ENCODE measurements around the gene TACR2.
"Not testable (repeated sequence)": the region's sequence is repeated elsewhere in the genome, so short reads cannot be mapped to it uniquely, and the experiment has no call there.

TACR2 gene

GRCh38 chr10:69456880-69457693 is 40.4 kb upstream of the TACR2 start:
- no peak overlapping the region for H3K27ac Mint-ChIP-seq
- no peak for DNase-seq (ENCODE audit: low spot score)
- no peaks in the 10 kb centered on the region for H3K9me3 Mint-ChIP-seq
- H3K4me3 Mint-ChIP-seq: no peak overlapping the region
- no peaks in the 10 kb centered on the region for H3K36me3 Mint-ChIP-seq (ENCODE audit: low read depth)
- H3K27me3 Mint-ChIP-seq (ENCODE audit: low read depth): peaks cover 8% of the 10 kb centered on the region
- H3K4me1 Mint-ChIP-seq (ENCODE audit: low read depth): no peaks in the 10 kb centered on the region

- H3K4me3 Mint-ChIP-seq: no peak overlapping the region
Measured at GRCh38 chr10:69455006-69455763, 38.5 kb upstream of the TACR2 start.

GRCh38 chr10:69453795-69454194 is 37.1 kb upstream of the TACR2 start:
- no peak overlapping the region for H3K27ac Mint-ChIP-seq
- DNase-seq (ENCODE audit: low spot score): no peak
- no peaks in the 10 kb centered on the region for H3K9me3 Mint-ChIP-seq
- H3K4me1 Mint-ChIP-seq (ENCODE audit: low read depth): peaks cover 6% of the 10 kb centered on the region
- no peaks in the 10 kb centered on the region for H3K36me3 Mint-ChIP-seq (ENCODE audit: low read depth)
- peaks cover 15% of the 10 kb centered on the region for H3K27me3 Mint-ChIP-seq (ENCODE audit: low read depth)
- no peak overlapping the region for H3K4me3 Mint-ChIP-seq

More at GRCh38 chr10:69455006-69455763, 38.5 kb upstream of the TACR2 start:
- no peak for DNase-seq (ENCODE audit: low spot score)
- Mint-ChIP-seq H3K27me3 (ENCODE audit: low read depth) (peaks cover 12% of the 10 kb centered on the region), H3K4me1 (ENCODE audit: low read depth) (peaks cover 3% of the 10 kb centered on the region), H3K27ac (no peak overlapping the region), H3K36me3 (ENCODE audit: low read depth) (no peaks in the 10 kb centered on the region), H3K9me3 (no peaks in the 10 kb centered on the region)

DNA sequence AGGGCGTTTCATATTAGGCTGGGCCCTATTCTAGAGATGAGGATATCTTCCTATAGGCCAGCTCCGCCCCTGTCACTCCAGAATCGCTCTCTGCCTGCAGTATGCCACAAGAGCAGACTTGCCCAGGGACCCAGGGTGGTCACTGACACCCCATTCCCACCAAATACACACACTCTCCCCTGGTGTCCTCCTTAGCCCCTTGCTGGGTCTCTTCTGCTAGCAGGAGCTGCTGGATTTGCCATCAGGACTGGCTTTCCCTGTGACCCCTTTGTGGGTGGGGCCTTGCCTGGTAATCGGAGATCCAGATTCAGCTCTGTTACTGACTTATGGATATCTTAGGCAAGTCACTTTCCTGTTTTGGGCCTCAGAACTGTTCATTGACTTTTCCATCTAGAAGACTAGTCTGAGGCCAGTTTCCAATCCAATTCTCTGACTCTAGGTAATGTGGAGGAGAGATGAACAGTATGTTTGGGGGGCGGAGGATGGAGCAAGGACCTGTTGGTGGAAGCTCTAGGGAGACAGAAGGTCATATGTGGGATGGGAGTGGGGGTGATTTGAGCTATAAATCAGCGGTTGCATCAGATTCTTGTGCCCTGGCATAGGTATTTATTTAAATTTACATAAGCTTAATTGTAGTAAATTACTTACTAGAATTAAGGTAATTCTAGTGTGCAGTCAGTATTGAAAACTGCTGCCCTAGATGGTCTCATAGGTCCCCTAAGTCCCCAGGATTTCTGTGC is 36.1 kb upstream of the TACR2 start:
- Mint-ChIP-seq H3K4me3 (peak overlapping the region; percentile 88), H3K4me1 (ENCODE audit: low read depth) (peaks cover 6% of the 10 kb centered on the region)

DNA sequence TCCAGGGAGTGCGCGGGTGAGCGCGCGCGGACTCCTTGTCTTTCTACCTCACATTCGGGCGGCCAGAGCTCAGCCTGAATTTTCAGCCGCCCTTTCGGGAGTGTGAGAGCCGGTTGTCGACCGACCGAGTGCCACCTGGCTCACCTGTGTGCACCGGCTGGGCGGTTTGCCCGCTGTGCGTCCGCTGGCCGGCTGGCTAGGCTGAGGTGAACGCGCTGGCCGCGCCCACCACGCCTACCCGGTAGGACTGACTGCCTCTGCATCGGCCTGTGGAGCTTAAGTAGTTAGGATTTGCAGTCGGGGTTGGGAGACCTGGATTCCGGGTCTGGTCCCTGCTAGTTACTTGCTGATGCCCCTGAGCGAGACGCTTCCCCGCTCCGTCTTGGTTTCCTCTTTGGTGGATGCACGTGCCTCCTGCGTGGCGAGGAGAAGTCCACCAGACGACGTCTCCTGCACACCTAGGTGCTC is 35.1 kb upstream of the TACR2 start:
- H3K9me3 Mint-ChIP-seq: no peaks in the 10 kb centered on the region
- peaks cover 20% of the 10 kb centered on the region for H3K27me3 Mint-ChIP-seq (ENCODE audit: low read depth)
- peak overlapping the region; percentile 88 for H3K4me3 Mint-ChIP-seq
- DNase-seq (ENCODE audit: low spot score): no peak
- peaks cover 6% of the 10 kb centered on the region for H3K4me1 Mint-ChIP-seq (ENCODE audit: low read depth)
- H3K36me3 Mint-ChIP-seq (ENCODE audit: low read depth): no peaks in the 10 kb centered on the region
- no peak overlapping the region for H3K27ac Mint-ChIP-seq

More for the DNA sequence above, 36.1 kb upstream of the TACR2 start:
- H3K27ac Mint-ChIP-seq: no peak overlapping the region
- peaks cover 20% of the 10 kb centered on the region for H3K27me3 Mint-ChIP-seq (ENCODE audit: low read depth)
- H3K36me3 Mint-ChIP-seq (ENCODE audit: low read depth): no peaks in the 10 kb centered on the region
- no peaks in the 10 kb centered on the region for H3K9me3 Mint-ChIP-seq
- DNase-seq (ENCODE audit: low spot score): no peak

DNA sequence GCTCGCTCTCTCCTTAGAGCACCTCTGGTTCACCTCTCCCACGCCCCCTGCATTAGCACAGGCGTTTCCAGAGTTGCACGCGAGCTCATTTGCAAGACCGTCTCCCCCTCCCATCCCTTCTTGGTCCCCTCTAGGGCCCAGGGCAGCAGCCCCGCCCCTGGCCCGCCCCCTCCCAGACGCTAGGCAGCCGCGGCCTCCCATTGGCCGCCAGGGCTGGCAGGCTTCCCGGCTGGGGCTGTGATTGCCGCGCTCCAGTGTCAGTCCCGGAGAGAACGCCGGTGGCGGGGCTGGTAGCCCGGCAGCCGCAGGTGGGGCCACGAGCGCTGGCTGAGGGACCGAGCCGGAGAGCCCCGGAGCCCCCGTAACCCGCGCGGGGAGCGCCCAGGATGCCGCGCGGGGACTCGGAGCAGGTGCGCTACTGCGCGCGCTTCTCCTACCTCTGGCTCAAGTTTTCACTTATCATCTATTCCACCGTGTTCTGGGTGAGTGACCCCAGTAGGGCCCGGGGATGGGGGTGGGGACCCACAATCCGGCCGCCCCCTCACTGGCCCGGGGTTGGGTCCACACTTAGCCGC is 34.6 kb upstream of the TACR2 start, which contains the start of gene TSPAN15:
Gene TSPAN15, plus strand, starts transcription at position 257 of the 575 bp plus-strand sequence. Its CDS starts 130 bp downstream, at position 387.
- DNase-seq (ENCODE audit: low spot score): peak; percentile 72
- Mint-ChIP-seq H3K36me3 (ENCODE audit: low read depth) (no peaks in the 10 kb centered on the region), H3K27ac (no peak within 1 kb of the TSS), H3K27me3 (ENCODE audit: low read depth) (peaks cover 20% of the 10 kb centered on the region), H3K9me3 (no peaks in the 10 kb centered on the region), H3K4me3 (peak within 1 kb of the TSS; percentile 88), H3K4me1 (ENCODE audit: low read depth) (peaks cover 6% of the 10 kb centered on the region)

GRCh38 chr10:69450395-69450794 is 33.7 kb upstream of the TACR2 start:
- not testable (repeated sequence) for H3K27ac Mint-ChIP-seq; DNase-seq (ENCODE audit: low spot score); H3K36me3 Mint-ChIP-seq (ENCODE audit: low read depth); H3K4me1 Mint-ChIP-seq (ENCODE audit: low read depth); H3K4me3 Mint-ChIP-seq; H3K9me3 Mint-ChIP-seq
- H3K27me3 Mint-ChIP-seq (ENCODE audit: low read depth): peaks cover 20% of the 10 kb centered on the region

DNA sequence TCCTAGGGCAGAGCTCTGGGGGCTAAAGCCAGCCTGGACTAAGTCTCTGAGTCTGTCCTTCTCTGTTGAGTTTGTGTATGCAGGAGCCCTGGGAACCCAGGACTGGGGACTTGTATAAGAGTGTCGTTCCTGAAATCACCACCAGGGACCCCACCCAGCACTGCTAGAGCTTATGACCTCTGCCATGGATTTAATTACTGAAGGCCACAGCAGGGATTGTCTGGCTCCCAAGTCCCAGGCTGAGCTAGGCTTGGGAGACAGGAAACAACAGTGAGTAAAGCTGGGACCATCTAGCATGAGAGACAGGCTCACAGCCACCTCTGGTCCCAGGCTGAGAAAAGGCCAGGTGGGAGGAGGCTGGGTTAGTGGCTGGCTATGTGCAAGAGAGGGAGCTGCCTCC is 33.1 kb upstream of the TACR2 start:
- Mint-ChIP-seq H3K4me3 (no peak overlapping the region), H3K36me3 (ENCODE audit: low read depth) (no peaks in the 10 kb centered on the region), H3K4me1 (ENCODE audit: low read depth) (peaks cover 6% of the 10 kb centered on the region), H3K27me3 (ENCODE audit: low read depth) (peaks cover 25% of the 10 kb centered on the region), H3K9me3 (no peaks in the 10 kb centered on the region), H3K27ac (no peak overlapping the region)
- DNase-seq (ENCODE audit: low spot score): no peak

DNA sequence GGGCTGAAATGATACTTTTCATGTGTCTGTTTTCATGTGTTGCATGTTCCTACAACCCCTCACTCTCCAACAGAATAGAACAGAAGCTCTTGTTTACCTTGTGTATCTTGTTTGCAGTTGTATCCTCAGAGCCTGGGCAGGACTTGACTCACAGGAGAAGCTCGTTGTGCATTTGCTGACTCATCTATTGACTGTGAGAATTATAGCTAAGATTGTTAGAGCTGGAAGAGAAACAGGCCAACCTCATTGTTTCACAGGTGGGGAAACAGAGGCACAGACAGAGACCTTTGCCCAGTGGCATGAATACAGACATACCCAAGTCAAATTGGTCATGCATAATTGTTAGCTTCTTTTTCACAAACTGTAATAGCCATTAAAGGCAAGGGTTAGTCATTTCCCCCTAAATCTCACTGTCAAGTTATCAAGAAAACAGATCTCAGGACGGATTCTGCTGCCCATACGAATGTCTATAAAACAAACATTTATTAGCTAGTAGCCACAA is 30.0 kb upstream of the TACR2 start:
- H3K4me1 Mint-ChIP-seq (ENCODE audit: low read depth): peaks cover 6% of the 10 kb centered on the region
- peaks cover 15% of the 10 kb centered on the region for H3K27me3 Mint-ChIP-seq (ENCODE audit: low read depth)
- H3K36me3 Mint-ChIP-seq (ENCODE audit: low read depth): no peaks in the 10 kb centered on the region
- no peak for DNase-seq (ENCODE audit: low spot score)
- H3K27ac Mint-ChIP-seq: no peak overlapping the region
- no peak overlapping the region for H3K4me3 Mint-ChIP-seq
- H3K9me3 Mint-ChIP-seq: no peaks in the 10 kb centered on the region

DNA sequence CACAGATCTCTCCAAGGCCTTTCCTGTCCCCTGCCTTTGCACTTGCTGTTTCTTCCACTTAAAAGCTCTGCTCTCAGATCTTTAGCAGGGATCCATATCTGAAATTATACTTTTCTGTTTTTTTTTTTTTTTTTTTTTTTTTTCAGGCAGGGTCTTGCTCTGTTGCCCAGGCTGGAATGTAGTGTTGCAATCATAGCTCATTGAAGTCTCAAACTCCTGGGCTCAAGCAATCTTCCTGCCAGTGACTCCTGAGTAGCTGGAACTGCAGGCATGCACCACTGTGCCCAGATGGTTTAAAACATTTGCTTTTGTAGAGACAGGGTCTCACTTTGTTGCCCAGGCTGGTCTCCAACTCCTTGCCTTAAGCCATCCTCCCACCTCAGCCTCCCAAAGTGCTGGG is 29.5 kb upstream of the TACR2 start:
- H3K4me1 Mint-ChIP-seq (ENCODE audit: low read depth): peaks cover 6% of the 10 kb centered on the region
- no peak for DNase-seq (ENCODE audit: low spot score)
- H3K9me3 Mint-ChIP-seq: no peaks in the 10 kb centered on the region
- H3K36me3 Mint-ChIP-seq (ENCODE audit: low read depth): no peaks in the 10 kb centered on the region
- H3K4me3 Mint-ChIP-seq: no peak overlapping the region
- H3K27me3 Mint-ChIP-seq (ENCODE audit: low read depth): peaks cover 12% of the 10 kb centered on the region
- no peak overlapping the region for H3K27ac Mint-ChIP-seq

GRCh38 chr10:69445041-69445440 is 28.3 kb upstream of the TACR2 start:
- no peaks in the 10 kb centered on the region for H3K9me3 Mint-ChIP-seq
- peaks cover 4% of the 10 kb centered on the region for H3K4me1 Mint-ChIP-seq (ENCODE audit: low read depth)
- H3K27me3 Mint-ChIP-seq (ENCODE audit: low read depth): peaks cover 12% of the 10 kb centered on the region
- no peak for DNase-seq (ENCODE audit: low spot score)
- H3K4me3 Mint-ChIP-seq: no peak overlapping the region
- H3K36me3 Mint-ChIP-seq (ENCODE audit: low read depth): no peaks in the 10 kb centered on the region
- no peak overlapping the region for H3K27ac Mint-ChIP-seq

GRCh38 chr10:69443354-69443753 is 26.6 kb upstream of the TACR2 start:
- Mint-ChIP-seq H3K4me3 (no peak overlapping the region), H3K36me3 (ENCODE audit: low read depth) (no peaks in the 10 kb centered on the region), H3K9me3 (no peaks in the 10 kb centered on the region), H3K27me3 (ENCODE audit: low read depth) (peaks cover 7% of the 10 kb centered on the region), H3K4me1 (ENCODE audit: low read depth) (no peaks in the 10 kb centered on the region), H3K27ac (no peak overlapping the region)
- no peak for DNase-seq (ENCODE audit: low spot score)

GRCh38 chr10:69439813-69440506 is 23.2 kb upstream of the TACR2 start:
- Mint-ChIP-seq H3K4me3 (no peak overlapping the region), H3K27me3 (ENCODE audit: low read depth) (peaks cover under 1% of the 10 kb centered on the region), H3K36me3 (ENCODE audit: low read depth) (no peaks in the 10 kb centered on the region), H3K27ac (no peak overlapping the region), H3K9me3 (no peaks in the 10 kb centered on the region), H3K4me1 (ENCODE audit: low read depth) (no peaks in the 10 kb centered on the region)
- DNase-seq (ENCODE audit: low spot score): no peak
